Measurements from ENCODE around the gene RAB33B.
A peak's percentile ranks its signal among the peaks of the same experiment; 100 is the strongest.

Gene RAB33B

GRCh38 chr4:139509727-139510410, 55.9 kb downstream of the RAB33B start:
- Mint-ChIP-seq H3K36me3 (ENCODE audit: low read depth) (peaks cover 29% of the 10 kb centered on the region), H3K9me3 (no peaks in the 10 kb centered on the region), H3K4me1 (ENCODE audit: low read depth) (no peaks in the 10 kb centered on the region), H3K27ac (no peak overlapping the region), H3K4me3 (no peak overlapping the region), H3K27me3 (no peaks in the 10 kb centered on the region)

GRCh38 chr4:139511320-139511719, 57.4 kb downstream of the RAB33B start:
- Mint-ChIP-seq H3K9me3 (no peaks in the 10 kb centered on the region), H3K27ac (no peak overlapping the region), H3K4me1 (ENCODE audit: low read depth) (no peaks in the 10 kb centered on the region), H3K36me3 (ENCODE audit: low read depth) (peaks cover 41% of the 10 kb centered on the region), H3K4me3 (no peak overlapping the region), H3K27me3 (no peaks in the 10 kb centered on the region)

- Mint-ChIP-seq H3K4me3 (no peak overlapping the region), H3K9me3 (no peaks in the 10 kb centered on the region), H3K27ac (no peak overlapping the region), H3K27me3 (no peaks in the 10 kb centered on the region), H3K36me3 (ENCODE audit: low read depth) (peaks cover 54% of the 10 kb centered on the region), H3K4me1 (ENCODE audit: low read depth) (no peaks in the 10 kb centered on the region)
Measured at GRCh38 chr4:139514382-139515059, 60.6 kb downstream of the RAB33B start.

- Mint-ChIP-seq H3K4me1 (ENCODE audit: low read depth) (no peaks in the 10 kb centered on the region), H3K27ac (no peak overlapping the region), H3K27me3 (no peaks in the 10 kb centered on the region), H3K9me3 (no peaks in the 10 kb centered on the region), H3K36me3 (ENCODE audit: low read depth) (peaks cover 55% of the 10 kb centered on the region), H3K4me3 (no peak overlapping the region)
Measured at GRCh38 chr4:139515531-139515958, 61.6 kb downstream of the RAB33B start.

- H3K4me1 Mint-ChIP-seq (ENCODE audit: low read depth): peaks cover 9% of the 10 kb centered on the region
- peaks cover 59% of the 10 kb centered on the region for H3K36me3 Mint-ChIP-seq (ENCODE audit: low read depth)
- no peak overlapping the region for H3K27ac Mint-ChIP-seq
- no peak overlapping the region for H3K4me3 Mint-ChIP-seq
- no peaks in the 10 kb centered on the region for H3K27me3 Mint-ChIP-seq
- no peaks in the 10 kb centered on the region for H3K9me3 Mint-ChIP-seq
Measured at GRCh38 chr4:139521754-139522401, 68.0 kb downstream of the RAB33B start.

- H3K36me3 Mint-ChIP-seq (ENCODE audit: low read depth): peaks cover 56% of the 10 kb centered on the region
Measured at GRCh38 chr4:139522457-139522856, 68.5 kb downstream of the RAB33B start.

GRCh38 chr4:139523076-139523475, 69.2 kb downstream of the RAB33B start:
- Mint-ChIP-seq H3K27me3 (no peaks in the 10 kb centered on the region), H3K36me3 (ENCODE audit: low read depth) (peaks cover 50% of the 10 kb centered on the region), H3K4me1 (ENCODE audit: low read depth) (peaks cover 9% of the 10 kb centered on the region), H3K9me3 (no peaks in the 10 kb centered on the region), H3K4me3 (no peak overlapping the region), H3K27ac (no peak overlapping the region)

More at GRCh38 chr4:139522457-139522856, 68.5 kb downstream of the RAB33B start:
- no peak overlapping the region for H3K27ac Mint-ChIP-seq
- no peaks in the 10 kb centered on the region for H3K27me3 Mint-ChIP-seq
- H3K4me3 Mint-ChIP-seq: no peak overlapping the region
- no peaks in the 10 kb centered on the region for H3K9me3 Mint-ChIP-seq
- peaks cover 9% of the 10 kb centered on the region for H3K4me1 Mint-ChIP-seq (ENCODE audit: low read depth)

- peaks cover 51% of the 10 kb centered on the region for H3K36me3 Mint-ChIP-seq (ENCODE audit: low read depth)
- H3K4me3 Mint-ChIP-seq: no peak overlapping the region
- H3K4me1 Mint-ChIP-seq (ENCODE audit: low read depth): peaks cover 15% of the 10 kb centered on the region
- H3K27me3 Mint-ChIP-seq: no peaks in the 10 kb centered on the region
- no peaks in the 10 kb centered on the region for H3K9me3 Mint-ChIP-seq
- H3K27ac Mint-ChIP-seq: no peak overlapping the region
Measured at GRCh38 chr4:139524062-139524631, 70.2 kb downstream of the RAB33B start.

GRCh38 chr4:139525414-139525813, 71.5 kb downstream of the RAB33B start:
- Mint-ChIP-seq H3K27me3 (no peaks in the 10 kb centered on the region), H3K9me3 (no peaks in the 10 kb centered on the region), H3K27ac (peak overlapping the region; percentile 38), H3K4me1 (ENCODE audit: low read depth) (peaks cover 15% of the 10 kb centered on the region), H3K36me3 (ENCODE audit: low read depth) (peaks cover 47% of the 10 kb centered on the region), H3K4me3 (no peak overlapping the region)
